Activated B cell treated with CpG ODN at 0.5 μM for 24 hours (primary cell): Measurements from ENCODE around the gene FAM83G. TPM values are rescaled to one million over a fixed set of nuclear protein-coding genes. Genes with fewer than 3 reads are reported as not detected.

Experiments used
- ATAC-seq: fragments of 200-7000 bp; cut with Tn5 transposase; one replicate; pipeline ENCODE4 v1.10.0; 2021; ENCODE audit warnings: low read depth, mild to moderate bottlenecking, moderate library complexity
- CTCF ChIA-PET: fragments of 350-600 bp; sonication (Branson Sonifier 250); formaldehyde crosslinking; loops from one replicate; lab custom pipeline; 2021; ENCODE audit warnings: antibody characterized with exemption; lab: Charles Lee
- POLR2A ChIA-PET: fragments of 350-600 bp; sonication (Branson Sonifier 250); formaldehyde crosslinking; loops from one replicate; lab custom pipeline; 2021; ENCODE audit warnings: antibody characterized with exemption; lab: Charles Lee
- DNase-seq: peaks from one replicate; pipeline ENCODE4 v3.0.0; 2022
- H3K27ac Mint-ChIP-seq: one replicate; pipeline ENCODE4 v1.8.0; 2020; ENCODE audit warnings: mixed read lengths
- H3K27me3 Mint-ChIP-seq: one replicate; pipeline ENCODE4 v1.8.0; 2021; ENCODE audit warnings: mixed read lengths
- H3K36me3 Mint-ChIP-seq: one replicate; pipeline ENCODE4 v1.8.0; 2021; ENCODE audit warnings: low read depth, mixed read lengths
- H3K4me1 Mint-ChIP-seq: one replicate; pipeline ENCODE4 v1.8.0; 2021; ENCODE audit warnings: mixed read lengths
- H3K4me3 Mint-ChIP-seq: one replicate; pipeline ENCODE4 v1.8.0; 2020; ENCODE audit warnings: mild to moderate bottlenecking, mixed read lengths
- H3K9me3 Mint-ChIP-seq: one replicate; pipeline ENCODE4 v1.8.0; 2020; ENCODE audit warnings: mixed read lengths
- CTCF ChIP-seq: fragments of 200-600 bp; IDR thresholded peaks from one replicate; pipeline ENCODE4 v1.8.0; 2022; ENCODE audit warnings: antibody characterized with exemption, mild to moderate bottlenecking
- intact Hi-C: fragments of 100-400 bp; cut with micrococcal nuclease; formaldehyde crosslinking; loops from one replicate; pipeline ENCODE4 v1.15.1; 2024
- total RNA-seq: library from RNA; stranded (reverse); gene quantifications from 2 replicates; pipeline ENCODE4 v1.2.3, GENCODE V29; 2022

FAM83G gene
- total RNA-seq, 1 donor from 2014 or later: 13.9 TPM

GRCh38 chr17:19005137-19005773, 691 bp upstream of the FAM83G start:
- Mint-ChIP-seq H3K27me3 (no peaks in the 10 kb centered on the region), H3K36me3 (peaks cover 13% of the 10 kb centered on the region), H3K9me3 (no peaks in the 10 kb centered on the region), H3K4me1 (peaks cover 32% of the 10 kb centered on the region), H3K27ac (peak overlapping the region; percentile 75), H3K4me3 (peak overlapping the region; percentile 78)
- ATAC-seq (peak; percentile 6), DNase-seq (no peak)
- ChIA-PET POLR2A (interaction anchor here (1.0 to 1.8 kb wide), 4 partner anchors 13 to 148 kb away, joined by 4 to 9 read pairs (median 4); partner anchors contain the start of gene PRPSAP2), CTCF (interaction anchor here (1.2 kb wide), 1 partner anchor 44 kb away, joined by 4 read pairs; no protein-coding TSS in a partner anchor)
- intact Hi-C loops: no loop called here
- no peak for TF ChIP-seq CTCF

- ChIA-PET POLR2A (interaction anchor here (0.6 to 1.8 kb wide), 7 partner anchors 9 to 1189 kb away, joined by 3 to 9 read pairs (median 4); partner anchors contain the start of gene PRPSAP2), CTCF (interaction anchor here (1.2 kb wide), 1 partner anchor 43 kb away, joined by 4 read pairs; no protein-coding TSS in a partner anchor)
- peaks cover 33% of the 10 kb centered on the region for H3K4me1 Mint-ChIP-seq
- peak; percentile 35 for ATAC-seq
- no peaks in the 10 kb centered on the region for H3K9me3 Mint-ChIP-seq
- DNase-seq: peak; percentile 40
- H3K36me3 Mint-ChIP-seq: peaks cover 13% of the 10 kb centered on the region
- H3K27me3 Mint-ChIP-seq: no peaks in the 10 kb centered on the region
- H3K27ac Mint-ChIP-seq: peak overlapping the region; percentile 73
- intact Hi-C loops: no loop called here
- TF ChIP-seq CTCF: no peak
- H3K4me3 Mint-ChIP-seq: peak overlapping the region; percentile 88
These were observed 782 bp downstream of the FAM83G start for GRCh38 chr17:19003543-19004420.

- TF ChIP-seq CTCF: no peak
- CTCF ChIA-PET: no interaction called here
- intact Hi-C loops: no loop called here
- Mint-ChIP-seq H3K27ac (peak overlapping the region; percentile 30), H3K9me3 (no peaks in the 10 kb centered on the region), H3K27me3 (no peaks in the 10 kb centered on the region), H3K4me3 (peak overlapping the region; percentile 88), H3K4me1 (peaks cover 33% of the 10 kb centered on the region), H3K36me3 (peaks cover 13% of the 10 kb centered on the region)
- ATAC-seq (no peak), DNase-seq (no peak)
- POLR2A ChIA-PET: no interaction called here
These were observed 1.6 kb downstream of the FAM83G start for GRCh38 chr17:19002805-19003542.

- H3K27me3 Mint-ChIP-seq: no peaks in the 10 kb centered on the region
- ChIA-PET CTCF (interaction anchor here (1.5 kb wide), 1 partner anchor 41 kb away, joined by 3 read pairs; no protein-coding TSS in a partner anchor), POLR2A (no interaction called here)
- ATAC-seq (no peak), DNase-seq (no peak)
- intact Hi-C loops: no loop called here
- H3K4me1 Mint-ChIP-seq: peaks cover 33% of the 10 kb centered on the region
- H3K36me3 Mint-ChIP-seq: peaks cover 18% of the 10 kb centered on the region
- peak overlapping the region; percentile 1 for H3K27ac Mint-ChIP-seq
- H3K9me3 Mint-ChIP-seq: no peaks in the 10 kb centered on the region
- peak overlapping the region; percentile 88 for H3K4me3 Mint-ChIP-seq
- no peak for TF ChIP-seq CTCF
These were observed 2.5 kb downstream of the FAM83G start for GRCh38 chr17:19001907-19002590.
